OCI-LY7 (cell line): ENCODE measurements around the gene HSPA1L.

Experiments
- CTCF ChIP-seq: fragments of 200-600 bp; sonication (generic); conservative IDR thresholded peaks from 2 replicates; pipeline ENCODE4 v1.5.1; 2014; ENCODE audit warnings: mild to moderate bottlenecking, antibody characterized with exemption, low read length, moderate library complexity, mixed read lengths
- EZH2phosphoT487 ChIP-seq: fragments of 200-600 bp; sonication (generic); IDR thresholded peaks from 2 replicates; pipeline ENCODE4 v1.6.1; 2018; ENCODE audit warnings: low read depth, borderline replicate concordance, mild to moderate bottlenecking, mixed run types, antibody characterized with exemption, low read length, moderate library complexity, mixed read lengths

DNA sequence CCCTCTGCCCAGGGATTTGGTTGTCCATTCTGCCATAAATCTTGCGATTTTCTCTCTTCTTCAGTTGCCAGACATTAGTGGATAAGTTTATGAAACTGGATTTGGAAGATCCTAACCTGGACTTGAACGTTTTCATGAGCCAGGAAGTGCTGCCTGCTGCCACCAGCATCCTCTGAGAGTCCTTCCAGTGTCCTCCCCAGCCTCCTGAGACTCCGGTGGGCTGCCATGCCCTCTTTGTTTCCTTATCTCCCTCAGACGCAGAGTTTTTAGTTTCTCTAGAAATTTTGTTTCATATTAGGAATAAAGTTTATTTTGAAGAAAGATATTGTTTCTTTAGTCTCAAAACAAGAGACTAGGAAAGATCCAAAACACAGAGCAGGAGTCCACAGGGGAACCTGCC, 52.7 kb downstream of the HSPA1L start, which contains the start of gene SAPCD1:
- no peak for TF ChIP-seq CTCF
- no peak for TF ChIP-seq EZH2phosphoT487
